H1 (cell line): ENCODE measurements around the gene PRAMEF5. TPM values are rescaled to one million over a fixed set of nuclear protein-coding genes. Genes with fewer than 3 reads are reported as not detected.
"Not testable (repeated sequence)": the region's sequence is repeated elsewhere in the genome, so short reads cannot be mapped to it uniquely, and the experiment has no call there.

Experiments used
- CTCF ChIA-PET: fragments of 300-600 bp; sonication (Branson Sonifier 250); formaldehyde crosslinking; loops from one replicate; lab custom pipeline; 2021; ENCODE audit not compliant: partially characterized antibody; lab: Charles Lee
- POLR2A ChIA-PET: fragments of 300-600 bp; sonication (Branson Sonifier 250); formaldehyde crosslinking; loops from one replicate; lab custom pipeline; 2021; ENCODE audit warnings: inconsistent platforms; ENCODE audit not compliant: partially characterized antibody; lab: Charles Lee
- DNase-seq, 2 experiments: peaks; one replicate each; pipeline versions ENCODE4 v3.0.0 to v3.0.0-alpha.2; 2010 to 2022; ENCODE audit warnings: low spot score in 2 of 2, low read depth in 1 of 2, mixed read lengths in 1 of 2
- FAIRE-seq: peaks from 2 replicates; lab custom pipeline; 2011; peaks lifted over from hg19 to GRCh38; lab: Jason Lieb, UNC
- H2AFZ ChIP-seq: 2 replicates; pipeline ENCODE4 v1.8.1; 2012; ENCODE audit warnings: low read length, inconsistent platforms
- H2AK5ac ChIP-seq: 2 replicates; pipeline ENCODE4 v1.6.1; 2013; ENCODE audit warnings: low read depth, low read length
- H2BK120ac ChIP-seq: replicated peaks from 2 replicates; pipeline ENCODE3; 2013; ENCODE audit warnings: low read depth, low read length, inconsistent platforms
- H2BK12ac ChIP-seq: 2 replicates; pipeline ENCODE4 v1.6.1; 2013; ENCODE audit warnings: low read depth, low read length
- H2BK15ac ChIP-seq: 2 replicates; pipeline ENCODE4 v1.6.1; 2013; ENCODE audit warnings: low read length
- H2BK20ac ChIP-seq: 2 replicates; pipeline ENCODE4 v1.6.1; 2013; ENCODE audit warnings: low read length
- H2BK5ac ChIP-seq: 2 replicates; pipeline ENCODE4 v1.6.1; 2013; ENCODE audit warnings: low read depth, low read length
- H3K14ac ChIP-seq: 2 replicates; pipeline ENCODE4 v1.6.1; 2013; ENCODE audit warnings: inconsistent platforms; ENCODE audit not compliant: insufficient read length
- H3K18ac ChIP-seq: 2 replicates; pipeline ENCODE4 v1.6.1; 2013; ENCODE audit warnings: low read length; ENCODE audit errors: extremely low read depth
- H3K23ac ChIP-seq: 2 replicates; pipeline ENCODE4 v1.6.1; 2013; ENCODE audit warnings: inconsistent platforms; ENCODE audit not compliant: insufficient read length
- H3K23me2 ChIP-seq: 2 replicates; pipeline ENCODE4 v1.6.1; 2013; ENCODE audit warnings: low read depth, low read length
- H3K27ac ChIP-seq: 2 replicates; pipeline ENCODE4 v1.6.1; 2011; ENCODE audit warnings: low read depth, low read length, inconsistent platforms
- H3K27me3 ChIP-seq, 4 experiments: replicated peaks in 1 of 4; 1 replicate in 1 of 4; 2 replicates in 3 of 4; pipeline versions ENCODE4 v1.6.1 to v1.8.1; 2011 to 2013; ENCODE audit warnings: low read length in 3 of 4, mild to moderate bottlenecking in 3 of 4, inconsistent platforms in 2 of 4, mixed read lengths in 2 of 4, moderate library complexity in 1 of 4; ENCODE audit not compliant: control insufficient read depth in 3 of 4, insufficient read depth in 3 of 4; ENCODE audit errors: extremely low read depth in 1 of 4
- H3K36me3 ChIP-seq, 4 experiments: 2 replicates each; pipeline versions ENCODE4 v1.6.1 to v1.8.1; 2011 to 2013; ENCODE audit warnings: mild to moderate bottlenecking in 4 of 4, low read length in 3 of 4, moderate library complexity in 2 of 4, control low read depth in 1 of 4, inconsistent platforms in 1 of 4; ENCODE audit not compliant: insufficient read depth in 4 of 4, control insufficient read depth in 2 of 4
- H3K4ac ChIP-seq: replicated peaks from 2 replicates; pipeline ENCODE3; 2013; ENCODE audit warnings: low read length, low read depth, mixed read lengths, inconsistent platforms; ENCODE audit not compliant: insufficient read length
- H3K4me1 ChIP-seq, 4 experiments: replicated peaks in 1 of 4; 1 replicate in 1 of 4; 2 replicates in 3 of 4; pipeline versions ENCODE4 v1.6.1 to v1.8.1; 2011 to 2013; ENCODE audit warnings: low read length in 3 of 4, inconsistent platforms in 2 of 4, mixed read lengths in 1 of 4; ENCODE audit not compliant: insufficient read depth in 4 of 4, control insufficient read depth in 3 of 4
- H3K4me2 ChIP-seq, 2 experiments: 2 replicates each; pipeline versions ENCODE4 v1.6.1 to v1.8.1; 2011 to 2013; ENCODE audit warnings: low read depth in 2 of 2, low read length in 2 of 2, control low read depth in 1 of 2, inconsistent platforms in 1 of 2, mild to moderate bottlenecking in 1 of 2; ENCODE audit not compliant: insufficient read depth in 1 of 2
- H3K4me3 ChIP-seq, 4 experiments: fragments of 200-600, 300-600 bp in 1 of 4; sonication (generic), shearing (Covaris generic), sonication (Bioruptor Twin) in 1 of 4; 2 replicates each; pipeline versions ENCODE4 v1.5.1 to v1.8.1; 2011 to 2016; ENCODE audit warnings: low read length in 4 of 4, low read depth in 3 of 4, control low read depth in 2 of 4, inconsistent platforms in 2 of 4, mild to moderate bottlenecking in 2 of 4, mixed read lengths in 1 of 4, moderate library complexity in 1 of 4; ENCODE audit not compliant: insufficient read depth in 2 of 4; ENCODE audit errors: extremely low read depth in 1 of 4
- H3K56ac ChIP-seq: replicated peaks from 2 replicates; pipeline ENCODE3; 2013; ENCODE audit warnings: low read depth, mild to moderate bottlenecking, mixed read lengths, low read length, inconsistent platforms; ENCODE audit not compliant: insufficient read length
- H3K79me1 ChIP-seq: 2 replicates; pipeline ENCODE4 v1.6.1; 2013; ENCODE audit warnings: low read depth, low read length, control low read depth
- H3K79me2 ChIP-seq, 2 experiments: 2 replicates each; pipeline versions ENCODE4 v1.6.1 to v1.8.1; 2012 to 2013; ENCODE audit warnings: low read length in 2 of 2, mild to moderate bottlenecking in 2 of 2, inconsistent platforms in 1 of 2; ENCODE audit not compliant: insufficient read depth in 2 of 2, control insufficient read depth in 1 of 2
- H3K9ac ChIP-seq, 4 experiments: replicated peaks in 1 of 4; 1 replicate in 1 of 4; 2 replicates in 3 of 4; pipeline versions ENCODE4 v1.6.1 to v1.8.1; 2011 to 2013; ENCODE audit warnings: low read depth in 3 of 4, low read length in 3 of 4, control low read depth in 2 of 4, mild to moderate bottlenecking in 2 of 4, moderate library complexity in 2 of 4, inconsistent platforms in 1 of 4; ENCODE audit errors: extremely low read depth in 1 of 4
- H3K9me3 ChIP-seq, 2 experiments: 2 replicates each; pipeline versions ENCODE4 v1.6.1 to v1.8.1; 2012 to 2013; ENCODE audit warnings: mild to moderate bottlenecking in 2 of 2, moderate library complexity in 2 of 2, control low read depth in 1 of 2, inconsistent platforms in 1 of 2, low read depth in 1 of 2, low read length in 1 of 2, mixed read lengths in 1 of 2; ENCODE audit not compliant: insufficient read depth in 2 of 2
- H4K20me1 ChIP-seq, 2 experiments: replicated peaks in 1 of 2; 2 replicates each; pipeline versions ENCODE3 to v1.8.1; 2011 to 2013; ENCODE audit warnings: inconsistent platforms in 2 of 2, low read length in 2 of 2, mild to moderate bottlenecking in 1 of 2; ENCODE audit not compliant: insufficient read depth in 2 of 2, control insufficient read depth in 1 of 2
- H4K5ac ChIP-seq: 2 replicates; pipeline ENCODE4 v1.6.1; 2013; ENCODE audit warnings: low read length, low read depth, mixed read lengths, inconsistent platforms; ENCODE audit not compliant: insufficient read length
- H4K8ac ChIP-seq: 2 replicates; pipeline ENCODE4 v1.8.0; 2013; ENCODE audit warnings: mild to moderate bottlenecking, moderate library complexity, low read length, inconsistent platforms; ENCODE audit not compliant: insufficient read depth; ENCODE audit errors: extremely low read depth
- H4K91ac ChIP-seq: replicated peaks from 2 replicates; pipeline ENCODE3; 2013; ENCODE audit warnings: low read length, mixed read lengths, inconsistent platforms; ENCODE audit not compliant: insufficient read length
- WGBS, 2 experiments: shearing (Covaris generic) in 1 of 2; methylation state at CpG; one replicate each; pipeline versions ENCODE4 v1.1.6 to v1.1.7; 2013 to 2015; ENCODE audit warnings: low lambda C conversion rate in 2 of 2, mixed read lengths in 2 of 2, inconsistent platforms in 1 of 2, low coverage in 1 of 2, missing lambda C conversion rate in 1 of 2; ENCODE audit not compliant: insufficient replicate concordance in 2 of 2, insufficient coverage in 1 of 2, insufficient read length in 1 of 2; ENCODE audit errors: extremely low coverage in 1 of 2, missing lambda C conversion rate in 1 of 2; 5-methylcytosine and 5-hydroxymethylcytosine counted together
- polyA plus RNA-seq, 7 experiments: library from polyadenylated mRNA; depleted of rRNA in 3 of 7; stranded (reverse) in 5 of 7; unstranded in 2 of 7; fragments of >200 nt in 5 of 7; fragments of 200-250 nt in 2 of 7; gene quantifications; 1 replicate in 5 of 7; 2 replicates in 1 of 7; 4 replicates in 1 of 7; pipeline versions ENCODE4 v1.2.1 to v1.2.3, GENCODE V29; 2011 to 2013; ENCODE audit warnings: missing spikeins in 2 of 7, mixed read lengths in 2 of 7
- total RNA-seq: library from RNA; stranded (reverse); fragmentation: NEBNext Ultra II Directional; extraction: Animal tissue kit (Norgen Biotek cat#: 25700); gene quantifications from 2 replicates; pipeline ENCODE4 v1.2.1, GENCODE V29; 2021

Gene PRAMEF5
- total and polyA plus RNA-seq, 2 of the 8 experiments (the other 6 are each of a cell fraction or from before 2014, with no cell fraction given): not detected

DNA sequence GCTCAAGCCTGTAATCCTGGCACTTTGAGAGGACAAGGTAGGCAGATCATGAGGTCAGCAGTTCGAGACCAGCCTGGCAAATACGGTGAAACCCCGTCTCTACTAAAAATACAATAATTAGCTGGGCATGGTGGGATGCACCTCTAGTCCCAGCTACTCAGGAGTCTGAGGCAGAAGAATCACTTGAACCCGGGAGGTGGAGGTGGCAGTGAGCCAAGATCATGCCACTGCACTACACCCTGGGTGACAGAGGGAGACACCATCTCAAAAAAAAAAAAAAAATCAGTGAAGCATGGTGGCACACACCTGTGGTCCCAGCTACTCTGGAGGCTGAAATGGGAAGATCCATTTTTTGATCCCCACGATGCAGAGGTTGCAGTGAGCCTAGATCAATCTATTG, 23.9 kb upstream of the PRAMEF5 start:
- not testable (repeated sequence) for DNase-seq

GRCh38 chr1:13230601-13231000, 23.4 kb upstream of the PRAMEF5 start:
- peaks cover 60 to 77% of the 10 kb centered on the region in 2 experiments for H3K9me3 ChIP-seq
- DNase-seq, FAIRE-seq: not testable (repeated sequence)

More for the DNA sequence above, 23.9 kb upstream of the PRAMEF5 start:
- H3K4me2 ChIP-seq, H3K4me3 ChIP-seq, H4K20me1 ChIP-seq, H2BK20ac ChIP-seq, H3K79me1 ChIP-seq, H2BK12ac ChIP-seq, H3K27ac ChIP-seq, H3K23me2 ChIP-seq, H4K5ac ChIP-seq, H2BK120ac ChIP-seq, H3K18ac ChIP-seq, H4K8ac ChIP-seq, H3K27me3 ChIP-seq, H3K4me1 ChIP-seq, H2BK5ac ChIP-seq, H2AK5ac ChIP-seq, FAIRE-seq, H2BK15ac ChIP-seq, H3K9ac ChIP-seq, H3K23ac ChIP-seq, H3K14ac ChIP-seq, H3K4ac ChIP-seq, H3K36me3 ChIP-seq, H4K91ac ChIP-seq, POLR2A ChIA-PET, H2AFZ ChIP-seq, H3K56ac ChIP-seq, H3K79me2 ChIP-seq: not testable (repeated sequence)
- peaks cover 60 to 76% of the 10 kb centered on the region in 2 experiments for H3K9me3 ChIP-seq
- WGBS, 2 experiments: 72% methylated on average over 5 of the region's 5 CpGs; no CpG with 5 or more reads in 1 of the 2 experiments
- CTCF ChIA-PET: interaction anchor here (0.6 kb wide), 1 partner anchor 1062 kb away, joined by 5 read pairs; no protein-coding TSS in a partner anchor

More at GRCh38 chr1:13230601-13231000, 23.4 kb upstream of the PRAMEF5 start:
- H4K5ac ChIP-seq, H4K8ac ChIP-seq, H4K20me1 ChIP-seq, H2BK5ac ChIP-seq, H3K4me1 ChIP-seq, H3K4me2 ChIP-seq, H3K18ac ChIP-seq, H3K79me2 ChIP-seq, H3K4ac ChIP-seq, POLR2A ChIA-PET, H2BK12ac ChIP-seq, H2BK15ac ChIP-seq, H2AK5ac ChIP-seq, H3K27ac ChIP-seq, H3K79me1 ChIP-seq, H3K23me2 ChIP-seq, H3K9ac ChIP-seq, H3K27me3 ChIP-seq, H3K14ac ChIP-seq, H2BK120ac ChIP-seq, H2BK20ac ChIP-seq, H3K56ac ChIP-seq, H3K36me3 ChIP-seq, H3K23ac ChIP-seq, H4K91ac ChIP-seq, H2AFZ ChIP-seq, H3K4me3 ChIP-seq: not testable (repeated sequence)
- CTCF ChIA-PET: interaction anchor here (0.6 kb wide), 1 partner anchor 1062 kb away, joined by 5 read pairs; no protein-coding TSS in a partner anchor
- 90% methylated on average over 2 of the region's 2 CpGs; no CpG with 5 or more reads in 1 of the 2 experiments for WGBS, 2 experiments
